Measurements from ENCODE around the gene RPL21. TPM values are rescaled to one million over a fixed set of nuclear protein-coding genes. Genes with fewer than 3 reads are reported as not detected.

RPL21 gene
- total and polyA plus RNA-seq, 12 donors = 400 to 1,800 (median 793) TPM

- WGBS, 4 donors = 61 to 74% (median 70%) methylated on average over 4 to 5 of the region's 5 CpGs
- intact Hi-C loops (cut with DNase I) = no loop called here
- Histone ChIP-seq H3K36me3 (replicated peaks in 1 of 2) (no peaks in the 10 kb centered on the region), H3K4me1 (replicated peaks in 1 of 2) (no peaks in the 10 kb centered on the region), H3K27me3 (no peaks in the 10 kb centered on the region), H3K9me3 (replicated peaks in 1 of 3) (no peaks in the 10 kb centered on the region), H3K4me3 (no peak overlapping the region), H3K27ac (no peak overlapping the region)
- DNase-seq = peak in 1 of 7 donors; percentile 15
- TF ChIP-seq POLR2A (IDR thresholded peaks at IDR 0.05) = no peak
- TF ChIP-seq CTCF (IDR thresholded peaks at IDR 0.05) = no peak
These were observed 28.8 kb downstream of the RPL21 start for GRCh38 chr13:27280009-27280656.

GRCh38 chr13:27280841-27281240 lies 29.5 kb downstream of the RPL21 start:
- Histone ChIP-seq H3K27ac (no peak overlapping the region), H3K4me1 (replicated peaks in 1 of 2) (no peaks in the 10 kb centered on the region), H3K36me3 (replicated peaks in 1 of 2) (no peaks in the 10 kb centered on the region), H3K4me3 (no peak overlapping the region), H3K27me3 (no peaks in the 10 kb centered on the region), H3K9me3 (replicated peaks in 1 of 3) (no peaks in the 10 kb centered on the region)
- intact Hi-C loops (cut with DNase I) = no loop called here
- DNase-seq = no peak
- TF ChIP-seq POLR2A (IDR thresholded peaks at IDR 0.05) (no peak), CTCF (IDR thresholded peaks at IDR 0.05) (no peak)
- 75 to 84% (median 78%) methylated on average over 4 of the region's 4 CpGs for WGBS, 4 donors

- Histone ChIP-seq H3K27me3 (no peaks in the 10 kb centered on the region), H3K4me1 (replicated peaks in 1 of 2) (no peaks in the 10 kb centered on the region), H3K36me3 (replicated peaks in 1 of 2) (no peaks in the 10 kb centered on the region), H3K9me3 (replicated peaks in 1 of 3) (no peaks in the 10 kb centered on the region), H3K27ac (no peak overlapping the region), H3K4me3 (no peak overlapping the region)
- intact Hi-C loops (cut with DNase I) = no loop called here
- DNase-seq = no peak
- WGBS, 4 donors = 54 to 58% (median 56%) methylated on average over 1 of the region's 1 CpG
- TF ChIP-seq POLR2A (IDR thresholded peaks at IDR 0.05) (no peak), CTCF (IDR thresholded peaks at IDR 0.05) (no peak)
These were observed 30.1 kb downstream of the RPL21 start for GRCh38 chr13:27281420-27281819.

- DNase-seq = peak in 5 of 7 donors; percentile 40 to 58 (median 44)
- no peaks in the 10 kb centered on the region for H3K36me3 ChIP-seq (replicated peaks in 1 of 2)
- H3K27me3 ChIP-seq = no peaks in the 10 kb centered on the region
- TF ChIP-seq POLR2A (IDR thresholded peaks at IDR 0.05) = no peak
- peak in 3 of 6 experiments; percentile 41 to 45 (median 43) for TF ChIP-seq CTCF (IDR thresholded peaks at IDR 0.05)
- H3K4me3 ChIP-seq = no peak overlapping the region
- H3K27ac ChIP-seq = no peak overlapping the region
- no peaks in the 10 kb centered on the region for H3K9me3 ChIP-seq (replicated peaks in 1 of 3)
- 75 to 83% (median 81%) methylated on average over 4 of the region's 4 CpGs for WGBS, 4 donors
- intact Hi-C loops (cut with DNase I) = no loop called here
- no peaks in the 10 kb centered on the region for H3K4me1 ChIP-seq (replicated peaks in 1 of 2)
These were observed 32.6 kb downstream of the RPL21 start for GRCh38 chr13:27283906-27284493.
